ENCODE data around the gene KIAA0825. TPM values are rescaled to one million over a fixed set of nuclear protein-coding genes. Genes with fewer than 3 reads are reported as not detected.

The KIAA0825 gene, protein sequence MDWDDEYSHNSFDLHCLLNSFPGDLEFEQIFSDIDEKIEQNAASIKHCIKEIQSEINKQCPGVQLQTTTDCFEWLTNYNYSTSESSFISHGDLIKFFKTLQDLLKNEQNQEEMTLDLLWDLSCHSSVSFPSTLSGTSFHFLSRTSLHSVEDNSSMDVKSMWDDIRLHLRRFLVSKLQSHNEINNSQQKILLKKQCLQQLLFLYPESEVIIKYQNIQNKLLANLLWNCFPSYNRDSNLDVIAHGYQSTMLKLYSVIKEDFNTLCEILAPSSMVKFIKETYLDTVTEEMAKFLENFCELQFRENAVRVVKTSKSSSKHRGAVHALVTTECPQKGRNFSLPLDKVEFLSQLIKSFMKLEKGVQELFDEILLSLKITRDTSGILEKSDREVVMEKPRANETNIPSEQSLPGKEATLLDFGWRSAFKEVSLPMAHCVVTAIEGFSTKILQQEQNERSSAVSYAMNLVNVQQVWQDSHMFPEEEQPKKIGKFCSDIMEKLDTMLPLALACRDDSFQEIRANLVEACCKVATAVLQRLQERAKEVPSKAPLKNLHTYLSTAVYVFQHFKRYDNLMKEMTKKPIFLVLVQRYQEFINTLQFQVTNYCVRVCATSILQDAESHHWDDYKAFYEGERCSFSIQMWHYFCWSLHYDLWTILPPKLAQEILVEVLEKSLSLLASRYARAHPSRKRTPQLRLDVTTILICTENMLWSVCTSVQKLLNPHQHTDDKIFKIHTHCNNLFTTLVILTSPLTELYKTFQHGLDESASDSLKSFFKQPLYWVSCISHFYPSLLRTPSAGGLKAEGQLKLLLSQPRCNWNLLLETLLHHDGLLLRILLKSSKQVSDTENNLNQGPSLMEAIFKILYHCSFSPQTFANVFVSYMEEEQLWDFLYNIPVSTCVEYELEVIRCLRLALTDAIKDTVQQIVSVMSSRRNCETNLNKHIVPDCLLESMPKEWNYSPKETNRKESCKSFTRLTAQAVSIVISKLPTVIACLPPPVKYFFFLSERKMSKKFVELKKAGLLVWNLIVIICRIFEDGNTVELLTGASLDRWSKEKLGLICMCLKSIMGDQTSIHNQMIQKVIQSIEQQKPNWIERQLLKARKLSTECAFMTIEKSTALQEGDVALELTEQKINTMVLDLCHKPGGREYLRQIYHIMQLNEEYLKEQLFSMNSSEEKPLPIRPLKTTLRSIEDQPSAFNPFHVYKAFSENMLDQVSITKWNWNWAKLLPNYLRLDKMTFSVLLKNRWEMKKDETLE (N-terminal part only)
- polyA plus RNA-seq (ENCODE audit: insufficient read length in 4 of 4): 1 to 10 TPM; 4.1 to 5.9 (median 5.3) TPM

DNA sequence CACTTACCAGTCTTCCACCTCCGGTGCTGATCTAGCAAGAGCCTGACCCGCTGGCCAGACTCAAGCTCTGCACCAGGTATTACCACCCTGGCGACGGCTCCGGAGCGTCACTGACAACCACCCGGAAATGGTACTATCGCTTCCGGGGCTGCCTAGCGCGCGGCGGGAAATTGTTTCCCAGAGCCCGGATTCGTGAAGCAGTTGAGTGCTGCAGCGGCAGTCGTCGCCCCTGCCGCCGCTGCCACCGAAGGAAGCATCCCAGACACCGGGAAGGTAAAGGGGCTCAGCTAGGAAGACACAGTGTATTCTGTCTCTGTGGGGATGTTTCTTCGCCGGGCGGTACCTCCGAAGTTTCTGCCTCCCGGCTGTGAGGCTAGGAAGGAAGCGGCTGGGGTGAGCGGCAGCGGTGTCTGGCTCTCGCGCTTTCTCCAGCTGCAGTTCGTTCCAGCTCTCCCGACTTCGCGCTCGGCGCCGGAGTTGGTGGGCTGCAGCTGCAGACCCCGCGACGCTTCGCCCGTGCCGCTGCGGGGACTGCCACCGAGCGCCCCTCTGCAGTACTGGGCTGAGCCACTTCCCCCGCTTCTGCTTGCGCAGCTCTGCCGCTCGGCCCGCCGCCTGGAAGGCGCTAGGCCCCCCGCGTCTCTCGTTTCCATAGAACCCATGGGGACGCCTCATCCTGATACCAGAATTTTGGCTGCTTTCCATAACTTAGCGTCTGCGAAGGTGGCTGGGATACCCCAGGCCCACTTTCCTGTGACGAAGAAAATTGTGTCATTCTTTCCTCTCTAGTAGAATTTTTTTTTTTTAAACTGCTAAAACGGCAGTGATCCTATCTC is at the start of gene KIAA0825, which contains the start of gene SLF1:
Gene KIAA0825, minus strand, starts transcription at position 112 of the 836 bp plus-strand sequence. CDS start 81,478 bp downstream, outside the sequence.
Gene SLF1, plus strand, starts transcription at position 177 of the 836 bp plus-strand sequence. CDS start 10,142 bp downstream, outside the sequence.
- DNase-seq (ENCODE audit: low read depth in 4 of 4, low spot score in 3 of 4): peak; percentile 77 to 88 (median 79)

DNA sequence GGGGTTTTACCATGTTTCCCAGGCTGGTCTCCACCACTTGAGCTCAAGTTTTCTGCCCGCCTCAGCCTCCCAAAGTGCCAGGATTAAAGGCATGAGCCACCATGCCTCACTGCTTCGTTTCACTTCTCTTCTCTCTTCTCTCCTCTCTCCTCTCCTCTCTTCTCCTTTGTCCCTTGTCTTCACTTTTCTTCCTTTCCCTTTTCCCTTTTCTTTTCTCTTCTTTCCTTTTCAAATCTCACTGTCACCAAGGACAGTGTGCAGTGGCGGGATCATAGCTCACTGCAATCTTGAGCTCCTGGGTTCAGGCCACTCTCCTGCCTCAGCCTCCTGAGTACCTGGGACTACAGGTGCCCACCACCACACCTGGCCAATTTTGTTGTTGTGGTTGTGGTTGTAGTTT is 49.5 kb upstream of the KIAA0825 start:
- no peak for DNase-seq (ENCODE audit: low read depth in 4 of 4, low spot score in 3 of 4)

DNA sequence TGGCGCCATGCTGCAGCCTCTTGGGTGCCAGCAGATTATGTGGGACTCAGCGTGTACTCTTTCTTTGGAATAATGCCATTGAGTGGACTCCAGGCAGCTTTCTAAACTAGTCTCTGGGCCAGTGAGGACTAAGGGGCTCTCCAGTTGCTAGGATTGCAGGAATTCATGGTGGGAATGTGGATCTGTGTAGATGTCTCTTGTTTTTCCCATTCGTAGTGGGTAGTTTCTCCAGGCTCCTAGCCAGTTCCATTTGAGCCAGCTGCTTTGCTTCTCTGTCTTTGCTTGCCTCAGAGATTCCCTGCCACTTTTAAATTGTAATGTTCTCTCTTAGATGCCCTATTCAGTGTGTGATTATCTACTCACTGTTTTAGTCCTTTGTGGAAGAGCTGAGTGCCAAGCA is 42.7 kb upstream of the KIAA0825 start:
- no peak for DNase-seq (ENCODE audit: low read depth in 4 of 4, low spot score in 3 of 4)

DNA sequence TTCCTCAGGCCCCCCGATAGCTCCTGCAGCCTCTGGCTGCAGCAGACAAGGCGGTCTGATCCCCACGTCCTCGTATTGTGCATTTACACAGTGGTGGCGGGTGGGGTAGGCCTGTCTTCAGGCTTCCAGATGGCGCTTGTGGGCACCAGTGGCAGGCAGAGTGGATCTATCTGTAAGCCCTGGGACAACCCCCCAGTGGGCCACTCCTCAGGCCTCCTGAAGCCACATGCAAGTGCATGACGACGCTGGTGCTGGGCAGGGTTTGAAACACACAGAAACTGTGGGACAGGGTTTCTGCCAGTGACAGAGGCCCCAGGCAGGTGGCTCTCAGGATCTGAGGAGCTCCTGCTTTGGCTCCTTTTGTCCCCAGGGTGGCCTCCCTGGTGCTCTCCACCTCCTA is 42.1 kb upstream of the KIAA0825 start:
- DNase-seq (ENCODE audit: low read depth in 4 of 4, low spot score in 3 of 4): no peak

DNA sequence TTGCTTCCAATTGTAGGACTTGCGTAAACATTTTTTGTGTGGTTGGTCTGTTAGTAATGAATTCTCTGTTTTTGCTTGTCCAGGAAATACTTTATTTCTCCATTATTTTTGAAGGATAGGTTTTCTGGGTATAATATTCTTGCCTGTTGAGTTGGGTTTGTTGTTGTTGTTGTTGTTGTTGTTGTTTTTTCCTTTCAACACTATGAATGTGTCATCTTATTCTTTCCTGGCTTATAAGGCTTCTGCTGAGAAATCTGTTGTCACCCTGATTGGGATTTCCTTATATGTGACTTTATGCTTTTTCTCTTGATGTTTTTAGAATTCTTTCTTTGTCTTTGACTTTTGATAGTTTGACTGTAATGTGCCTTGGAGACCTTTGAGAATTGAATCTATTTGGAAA is 39.9 kb upstream of the KIAA0825 start:
- DNase-seq (ENCODE audit: low read depth in 4 of 4, low spot score in 3 of 4): no peak

DNA sequence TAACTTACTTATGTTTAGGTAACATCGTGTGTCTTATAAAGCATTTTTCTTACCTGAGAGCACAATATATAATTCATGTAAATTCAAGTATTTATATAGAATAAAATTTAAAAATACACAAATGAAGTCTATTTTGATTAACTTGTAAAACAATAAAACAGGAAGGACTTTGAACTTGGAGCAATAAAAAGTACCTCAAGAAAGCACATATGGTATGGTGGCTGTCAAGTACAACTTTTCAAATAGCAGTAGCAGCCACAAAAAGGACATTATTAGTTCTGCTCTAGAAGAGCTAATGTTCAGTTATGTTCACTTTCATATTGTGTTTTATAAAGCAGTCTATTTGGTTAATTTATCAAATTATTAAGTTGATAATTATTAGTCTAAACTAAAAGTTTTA is 31.5 kb upstream of the KIAA0825 start:
- no peak for DNase-seq (ENCODE audit: low read depth in 4 of 4, low spot score in 3 of 4)

DNA sequence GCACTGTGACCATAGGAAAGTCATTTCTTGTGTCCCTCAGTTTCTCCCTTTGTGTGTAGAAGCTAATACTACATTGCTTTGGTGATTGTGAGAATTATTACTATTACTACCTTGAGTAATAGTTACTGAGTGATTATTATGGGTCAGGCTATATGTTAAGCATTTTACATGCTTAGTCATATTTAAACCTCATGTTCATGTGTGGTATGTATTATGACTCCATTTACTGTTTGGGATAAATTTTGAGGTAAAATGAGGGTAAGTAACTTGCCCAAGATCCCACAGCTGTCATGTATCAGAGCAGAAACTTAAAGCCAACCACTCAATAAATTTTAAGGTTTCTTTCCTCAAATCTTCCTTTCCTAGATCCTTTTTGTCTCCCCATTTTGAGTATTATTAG is 28.4 kb upstream of the KIAA0825 start:
- DNase-seq (ENCODE audit: low read depth in 4 of 4, low spot score in 3 of 4): no peak

DNA sequence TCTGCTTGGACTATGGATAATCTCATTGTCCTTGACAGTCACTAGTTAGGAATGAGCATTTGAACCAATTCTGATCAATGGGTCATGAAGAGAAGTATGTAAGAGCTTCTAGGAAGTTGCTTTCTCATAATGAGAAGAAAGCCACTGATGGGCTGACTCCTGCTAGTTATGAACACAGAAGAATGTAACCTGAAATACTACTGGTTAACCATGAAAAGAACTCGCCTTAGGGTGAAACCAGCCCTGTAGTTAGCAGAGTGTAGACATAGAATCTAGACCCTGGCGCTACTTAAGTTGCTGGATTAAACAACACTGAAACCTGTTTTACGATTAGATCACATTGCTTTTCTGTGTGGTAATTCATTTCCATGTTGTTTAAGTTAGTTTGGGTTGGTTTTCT is 26.6 kb upstream of the KIAA0825 start:
- no peak for DNase-seq (ENCODE audit: low read depth in 4 of 4, low spot score in 3 of 4)

DNA sequence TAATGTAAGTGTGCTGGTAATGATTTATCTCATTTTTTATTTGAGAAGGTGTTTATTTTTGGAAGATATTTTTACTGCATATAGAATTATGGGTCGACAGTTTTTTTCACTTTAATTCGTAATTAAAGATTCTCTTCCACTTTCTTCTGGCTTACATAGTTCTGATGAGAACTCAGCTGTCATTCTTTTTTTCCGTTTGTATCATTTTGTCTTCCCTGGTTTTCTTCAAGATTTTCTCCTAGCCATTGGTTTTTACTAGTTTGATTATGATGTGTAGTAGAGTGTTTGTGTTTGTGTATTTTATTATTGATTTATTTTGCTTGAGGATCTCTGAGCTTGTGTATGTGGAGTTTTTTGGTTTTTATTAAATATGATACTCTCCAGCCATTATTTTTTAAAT is 21.8 kb upstream of the KIAA0825 start:
- DNase-seq (ENCODE audit: low read depth in 4 of 4, low spot score in 3 of 4): no peak

DNA sequence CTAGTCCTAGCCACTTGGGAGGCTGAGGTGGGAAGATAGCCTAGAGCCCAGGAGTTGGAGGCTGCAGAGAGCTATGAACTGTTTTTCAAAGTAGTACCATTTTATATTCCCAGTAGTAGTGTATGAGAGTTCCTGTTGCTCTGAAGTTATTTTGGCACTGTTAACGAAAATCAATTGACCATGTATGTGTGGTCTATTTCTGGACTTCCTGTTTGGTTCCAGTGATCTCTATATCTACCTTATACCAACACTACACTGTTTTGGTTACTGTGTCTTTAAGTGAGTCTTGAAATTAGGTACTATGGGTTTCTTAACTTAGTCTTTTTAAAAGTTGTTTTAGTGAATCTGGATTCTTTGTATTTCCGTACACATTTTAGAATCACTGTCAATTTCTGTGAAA is 13.6 kb upstream of the KIAA0825 start:
- DNase-seq (ENCODE audit: low read depth in 4 of 4, low spot score in 3 of 4): no peak

DNA sequence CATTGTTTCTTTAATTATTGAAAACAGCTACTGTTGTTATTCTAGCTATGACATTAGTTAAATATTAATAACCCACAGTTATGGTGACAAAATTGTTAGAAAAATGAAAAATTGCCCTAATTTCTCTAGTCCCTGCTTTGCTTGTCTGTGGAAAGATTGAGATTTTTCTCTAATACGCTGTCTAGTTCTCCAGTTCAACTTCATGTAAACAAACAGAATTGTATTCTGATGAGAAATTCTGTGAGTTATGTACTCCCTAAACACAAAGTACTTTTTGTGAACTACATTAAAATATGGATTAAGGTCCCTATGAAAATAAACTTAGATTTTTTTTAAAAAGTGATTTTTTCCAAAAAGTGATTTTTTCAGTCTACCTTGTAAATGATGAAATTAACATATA is 8.8 kb upstream of the KIAA0825 start:
- DNase-seq (ENCODE audit: low read depth in 4 of 4, low spot score in 3 of 4): no peak

DNA sequence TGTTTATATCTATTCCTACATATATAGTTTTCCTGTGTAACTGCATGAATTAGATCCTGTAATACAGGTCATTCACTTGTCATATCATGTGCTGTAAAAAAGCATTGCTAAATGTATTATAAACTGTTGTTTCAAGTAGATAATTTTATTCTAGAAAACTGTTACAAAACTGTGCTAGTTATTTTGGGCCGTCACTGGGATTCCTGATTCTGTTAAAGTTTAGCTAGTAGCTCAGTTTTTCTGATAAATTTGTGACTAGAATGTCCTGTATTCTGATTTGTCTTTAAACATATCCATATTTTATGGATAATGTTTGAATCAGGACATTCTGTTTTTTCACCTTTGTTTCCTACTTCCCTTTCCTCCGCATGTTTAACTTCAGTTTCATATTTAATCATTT is 5.5 kb upstream of the KIAA0825 start:
- no peak for DNase-seq (ENCODE audit: low read depth in 4 of 4, low spot score in 3 of 4)

DNA sequence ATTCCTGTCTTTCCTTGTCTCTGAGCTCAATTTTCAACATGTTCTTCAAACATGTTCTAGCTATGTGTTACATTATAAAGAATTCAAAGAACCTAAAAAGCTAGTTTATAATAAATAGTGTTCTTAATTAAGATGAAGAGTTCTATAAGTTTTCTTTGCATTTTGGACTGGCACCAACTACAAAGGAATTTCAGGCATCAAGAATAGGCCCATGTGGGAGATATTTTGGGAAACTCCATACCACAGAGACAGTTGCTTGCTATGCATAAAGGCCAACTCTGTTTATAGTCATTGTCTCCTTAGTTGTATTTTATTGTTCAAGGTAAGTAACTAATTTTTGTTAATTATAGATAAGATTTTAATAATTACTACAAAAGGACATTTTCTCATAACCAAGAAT is 4.6 kb upstream of the KIAA0825 start:
- no peak for DNase-seq (ENCODE audit: low read depth in 4 of 4, low spot score in 3 of 4)

DNA sequence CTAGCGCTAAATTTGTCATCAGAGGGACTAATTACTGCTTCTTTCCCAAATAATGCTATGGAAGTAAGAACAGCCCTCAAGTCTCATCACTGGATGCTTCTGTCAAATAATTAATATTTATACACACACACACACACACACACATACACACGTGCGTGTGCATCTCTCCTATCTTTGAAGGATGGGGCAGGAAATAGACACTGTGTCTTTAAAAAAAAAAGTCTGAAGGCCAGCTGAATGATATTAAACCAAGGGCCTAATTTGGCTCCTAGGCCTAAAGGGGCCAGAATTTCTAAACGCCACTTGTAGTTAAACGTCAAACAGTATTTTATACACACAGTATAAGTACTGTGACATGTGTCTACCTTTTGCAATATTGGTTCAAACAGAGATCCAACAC is 3.4 kb upstream of the KIAA0825 start:
- no peak for DNase-seq (ENCODE audit: low read depth in 4 of 4, low spot score in 3 of 4)

DNA sequence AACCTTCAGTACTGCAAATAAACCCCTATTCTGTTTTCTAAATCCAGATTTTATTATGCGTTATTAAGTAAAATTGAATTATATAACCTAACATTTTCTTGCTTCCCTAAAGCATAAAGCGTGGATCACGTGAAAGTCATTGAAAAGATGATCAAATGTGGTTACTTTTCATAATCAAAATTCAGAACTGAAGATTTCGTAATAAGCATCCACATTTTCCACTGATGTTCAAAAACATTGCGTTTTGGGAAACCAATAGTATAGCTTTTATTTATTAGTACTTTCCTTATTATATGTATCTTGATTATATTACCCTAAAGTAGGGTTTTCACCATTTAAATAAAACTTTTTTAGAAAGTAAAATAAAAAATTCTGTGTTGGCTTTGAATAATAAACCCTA is 1.9 kb upstream of the KIAA0825 start:
- no peak for DNase-seq (ENCODE audit: low read depth in 4 of 4, low spot score in 3 of 4)

DNA sequence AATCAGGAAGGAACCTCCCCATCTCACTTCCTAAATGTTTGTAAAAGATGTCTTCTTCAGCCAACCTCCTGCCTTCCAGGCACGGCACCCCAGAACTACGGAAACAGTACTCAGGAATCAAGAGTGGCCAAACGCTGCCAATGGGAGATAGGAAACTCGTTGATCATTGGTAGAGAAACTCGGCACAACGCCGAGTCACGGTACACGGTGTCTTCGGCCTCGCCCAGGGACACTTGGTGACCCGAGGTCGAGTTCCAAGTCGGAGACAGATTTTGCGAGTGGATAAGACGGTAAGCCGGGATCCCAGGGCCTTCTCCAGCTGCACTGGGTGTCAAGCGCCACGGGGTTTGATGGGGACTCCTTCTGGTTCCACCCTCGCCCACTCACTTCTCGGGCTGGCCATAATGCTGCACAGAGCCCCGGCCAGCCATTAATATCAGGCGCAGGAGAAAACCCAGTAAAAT is 343 bp downstream of the KIAA0825 start:
- peak; percentile 27 to 43 (median 34) for DNase-seq (ENCODE audit: low read depth in 4 of 4, low spot score in 3 of 4)

DNA sequence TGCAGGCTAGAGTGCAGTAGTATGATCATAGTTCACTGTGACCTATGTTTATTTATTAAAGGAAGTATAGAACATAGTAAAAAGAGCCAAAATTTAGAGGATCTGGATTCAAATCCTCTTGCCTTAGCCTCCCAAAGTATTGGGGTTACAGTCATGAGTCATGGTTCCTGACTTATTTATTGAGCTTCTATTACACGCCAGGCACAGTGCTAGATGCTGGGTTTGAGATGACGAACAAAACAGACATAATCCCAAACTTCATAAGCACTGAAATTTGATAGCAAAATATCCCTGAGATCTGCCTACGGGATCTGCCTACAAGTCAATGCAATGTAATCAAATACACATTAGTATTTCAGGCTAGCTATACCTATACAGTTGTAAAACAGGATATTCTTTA is 2.5 kb downstream of the KIAA0825 start:
- DNase-seq (ENCODE audit: low read depth in 4 of 4, low spot score in 3 of 4): no peak

DNA sequence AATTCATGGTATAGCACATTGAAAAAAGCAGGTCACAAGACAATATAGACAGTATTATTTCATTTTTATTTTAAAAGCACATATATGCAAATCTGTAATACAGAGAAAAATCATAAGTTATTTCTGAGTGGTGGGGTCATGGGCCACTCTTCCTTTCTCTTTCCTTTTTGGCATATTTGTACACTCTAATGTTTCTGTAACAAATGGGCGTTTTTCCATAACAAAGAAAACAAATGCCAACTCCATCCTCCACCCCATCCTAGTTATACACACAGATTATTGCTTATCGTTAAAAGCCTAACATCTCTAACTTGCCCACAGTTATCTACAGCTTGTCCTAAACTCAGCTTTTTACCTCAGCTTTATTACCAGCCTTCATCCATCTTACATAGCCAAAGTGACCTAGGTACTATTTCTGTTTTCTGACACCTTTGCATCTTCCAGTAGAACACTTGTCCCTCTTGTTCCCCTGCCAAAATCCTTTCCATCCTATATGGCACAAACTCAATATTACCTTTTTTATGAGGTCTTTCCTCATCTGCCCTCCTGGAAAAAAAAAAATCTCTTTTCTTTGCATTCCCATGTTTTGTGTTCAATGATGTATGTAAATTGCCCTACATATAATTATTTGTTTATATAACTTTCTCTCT is 4.1 kb downstream of the KIAA0825 start:
- no peak for DNase-seq (ENCODE audit: low read depth in 4 of 4, low spot score in 3 of 4)

DNA sequence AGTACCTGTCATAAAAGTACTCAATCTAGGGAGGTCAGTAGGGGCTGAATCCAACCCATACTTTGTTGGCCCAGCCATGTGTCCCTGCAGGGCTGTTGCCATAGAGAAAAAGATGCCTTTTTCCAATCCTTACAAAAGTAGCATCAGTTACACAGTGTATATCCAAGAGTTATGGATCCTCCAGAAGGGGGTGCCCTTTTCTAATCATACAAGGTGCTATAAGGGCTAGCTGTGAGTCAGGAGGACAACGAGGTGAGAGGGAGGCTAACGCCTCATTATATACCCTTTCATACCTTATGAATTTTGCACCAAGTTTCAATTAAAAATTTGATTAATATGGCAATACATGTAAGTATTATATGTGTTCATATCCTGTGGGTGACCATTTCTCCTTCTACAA is 4.8 kb downstream of the KIAA0825 start:
- no peak for DNase-seq (ENCODE audit: low read depth in 4 of 4, low spot score in 3 of 4)

Measured in left renal pelvis (tissue), 4 donors.